SJSA1 (cell line): ENCODE measurements around the gene ZNF880. TPM values are rescaled to one million over a fixed set of nuclear protein-coding genes. Genes with fewer than 3 reads are reported as not detected.
"Not testable (repeated sequence)": the region's sequence is repeated elsewhere in the genome, so short reads cannot be mapped to it uniquely, and the experiment has no call there.

Experiments
- DNase-seq, 2 experiments: peaks; one replicate each; pipeline ENCODE4 v3.0.0-alpha.2; 2015 to 2020; ENCODE audit warnings: low spot score in 2 of 2, low read depth in 1 of 2
- H3K27ac ChIP-seq: fragments of 250-450 bp; sonication (Bioruptor Pico); 2 replicates; pipeline ENCODE4 v1.5.1; 2020; ENCODE audit warnings: mild to moderate bottlenecking, moderate library complexity
- H3K27me3 ChIP-seq: fragments of 250-450 bp; sonication (Bioruptor Pico); replicated peaks from 2 replicates; pipeline ENCODE4 v1.5.1; 2020; ENCODE audit warnings: mild to moderate bottlenecking, moderate library complexity
- H3K36me3 ChIP-seq: fragments of 250-450 bp; sonication (Bioruptor Pico); 2 replicates; pipeline ENCODE4 v1.5.1; 2020; ENCODE audit warnings: mild to moderate bottlenecking
- H3K4me1 ChIP-seq: fragments of 250-450 bp; sonication (Bioruptor Pico); replicated peaks from 2 replicates; pipeline ENCODE4 v1.6.1; 2021; ENCODE audit warnings: mild to moderate bottlenecking
- H3K4me3 ChIP-seq: fragments of 250-450 bp; sonication (Bioruptor Pico); 2 replicates; pipeline ENCODE4 v1.5.1; 2020; ENCODE audit warnings: mild to moderate bottlenecking
- H3K9me3 ChIP-seq: fragments of 250-450 bp; sonication (Bioruptor Pico); replicated peaks from 2 replicates; pipeline ENCODE4 v1.5.1; 2020; ENCODE audit warnings: mild to moderate bottlenecking
- total RNA-seq: library from RNA; depleted of rRNA; stranded (reverse); fragments of >200 nt; shearing (Covaris generic); gene quantifications from 2 replicates; pipeline ENCODE4 v1.2.3, GENCODE V29; 2014; rRNA removed

The ZNF880 gene
- 7.7 and 8.7 TPM in 2 replicates for total RNA-seq

- DNase-seq: peak; percentile 68 to 79
- Histone ChIP-seq H3K36me3 (no peaks in the 10 kb centered on the region), H3K27ac (peak within 1 kb of the TSS; percentile 87), H3K27me3 (no peaks in the 10 kb centered on the region), H3K4me3 (peak within 1 kb of the TSS; percentile 44), H3K4me1 (no peaks in the 10 kb centered on the region), H3K9me3 (peaks cover 20% of the 10 kb centered on the region; the same call in 1 of the 2 replicates)
Measured at GRCh38 chr19:52369559-52370340, at the start of gene ZNF880. TSS of gene ZNF880 (plus strand) at chr19:52369923. CDS start at chr19:52369966, 43 bp downstream.

- H3K4me3 ChIP-seq: no peak overlapping the region
Measured at GRCh38 chr19:52322429-52322828, 47.3 kb upstream of the ZNF880 start.

GRCh38 chr19:52331757-52332156, 38.0 kb upstream of the ZNF880 start:
- no peak for DNase-seq
- Histone ChIP-seq H3K36me3 (no peaks in the 10 kb centered on the region), H3K4me1 (no peaks in the 10 kb centered on the region), H3K4me3 (no peak overlapping the region), H3K27me3 (no peaks in the 10 kb centered on the region), H3K9me3 (peaks cover 24% of the 10 kb centered on the region), H3K27ac (no peak overlapping the region)

More at GRCh38 chr19:52322429-52322828, 47.3 kb upstream of the ZNF880 start:
- peaks cover 76% of the 10 kb centered on the region for H3K36me3 ChIP-seq
- no peaks in the 10 kb centered on the region for H3K4me1 ChIP-seq
- DNase-seq: no peak
- H3K9me3 ChIP-seq: peaks cover 52% of the 10 kb centered on the region
- H3K27me3 ChIP-seq: no peaks in the 10 kb centered on the region
- H3K27ac ChIP-seq: no peak overlapping the region

GRCh38 chr19:52335768-52336116, 34.0 kb upstream of the ZNF880 start:
- Histone ChIP-seq H3K4me1 (peaks cover 5% of the 10 kb centered on the region; the same call in 1 of the 2 replicates), H3K27me3 (no peaks in the 10 kb centered on the region), H3K9me3 (peaks cover 21% of the 10 kb centered on the region), H3K27ac (no peak overlapping the region), H3K4me3 (peak overlapping the region; percentile 53), H3K36me3 (no peaks in the 10 kb centered on the region)
- no peak for DNase-seq

- Histone ChIP-seq H3K4me1 (peaks cover 5% of the 10 kb centered on the region; the same call in 1 of the 2 replicates), H3K27ac (peak within 1 kb of the TSS; percentile 63), H3K27me3 (no peaks in the 10 kb centered on the region), H3K9me3 (peaks cover 15% of the 10 kb centered on the region), H3K36me3 (no peaks in the 10 kb centered on the region), H3K4me3 (peak within 1 kb of the TSS; percentile 53)
- peak; percentile 77 to 80 for DNase-seq
Measured at GRCh38 chr19:52336117-52336790, 33.5 kb upstream of the ZNF880 start, which contains the start of gene ZNF610. TSS of gene ZNF610 (plus strand) at chr19:52336243. CDS start at chr19:52349173, 12,930 bp downstream.

GRCh38 chr19:52336791-52337381, 32.8 kb upstream of the ZNF880 start:
- peak in 1 of 2 experiments; percentile 28 for DNase-seq

GRCh38 chr19:52339022-52339421, 30.7 kb upstream of the ZNF880 start:
- not testable (repeated sequence) for H3K9me3 ChIP-seq

More at GRCh38 chr19:52336791-52337381, 32.8 kb upstream of the ZNF880 start:
- Histone ChIP-seq H3K36me3 (no peaks in the 10 kb centered on the region), H3K4me3 (peak overlapping the region; percentile 53), H3K9me3 (peaks cover 9% of the 10 kb centered on the region), H3K4me1 (peaks cover 5% of the 10 kb centered on the region; the same call in 1 of the 2 replicates), H3K27ac (peak overlapping the region; percentile 63; the same call in 1 of the 2 replicates), H3K27me3 (no peaks in the 10 kb centered on the region)

GRCh38 chr19:52343548-52343947, 26.2 kb upstream of the ZNF880 start:
- Histone ChIP-seq H3K36me3 (no peaks in the 10 kb centered on the region), H3K9me3 (no peaks in the 10 kb centered on the region), H3K4me3 (no peak overlapping the region), H3K27ac (no peak overlapping the region), H3K27me3 (no peaks in the 10 kb centered on the region), H3K4me1 (no peaks in the 10 kb centered on the region)
- DNase-seq: no peak

More at GRCh38 chr19:52339022-52339421, 30.7 kb upstream of the ZNF880 start:
- H3K36me3 ChIP-seq, DNase-seq, H3K27me3 ChIP-seq, H3K27ac ChIP-seq, H3K4me1 ChIP-seq, H3K4me3 ChIP-seq: not testable (repeated sequence)

- DNase-seq: no peak
- Histone ChIP-seq H3K36me3 (no peaks in the 10 kb centered on the region), H3K4me3 (no peak overlapping the region), H3K27ac (no peak overlapping the region), H3K27me3 (no peaks in the 10 kb centered on the region), H3K9me3 (no peaks in the 10 kb centered on the region; the same call in 1 of the 2 replicates), H3K4me1 (no peaks in the 10 kb centered on the region)
Measured at GRCh38 chr19:52345162-52345561, 24.6 kb upstream of the ZNF880 start.

- Histone ChIP-seq H3K27ac (no peak overlapping the region), H3K4me3 (no peak overlapping the region), H3K4me1 (no peaks in the 10 kb centered on the region), H3K27me3 (no peaks in the 10 kb centered on the region), H3K9me3 (peaks cover 3% of the 10 kb centered on the region; the same call in 1 of the 2 replicates), H3K36me3 (no peaks in the 10 kb centered on the region)
- no peak for DNase-seq
Measured at GRCh38 chr19:52351512-52351911, 18.2 kb upstream of the ZNF880 start.

- Histone ChIP-seq H3K9me3 (peaks cover 20% of the 10 kb centered on the region), H3K27me3 (no peaks in the 10 kb centered on the region)
Measured at GRCh38 chr19:52366414-52366824, 3.3 kb upstream of the ZNF880 start.

GRCh38 chr19:52370341-52370710, 603 bp downstream of the ZNF880 start:
- no peaks in the 10 kb centered on the region for H3K36me3 ChIP-seq
- DNase-seq: no peak
- H3K27ac ChIP-seq: peak overlapping the region; percentile 87
- H3K27me3 ChIP-seq: no peaks in the 10 kb centered on the region
- H3K4me3 ChIP-seq: peak overlapping the region; percentile 44
- no peaks in the 10 kb centered on the region for H3K4me1 ChIP-seq
- H3K9me3 ChIP-seq: peaks cover 18% of the 10 kb centered on the region; the same call in 1 of the 2 replicates

More at GRCh38 chr19:52366414-52366824, 3.3 kb upstream of the ZNF880 start:
- Histone ChIP-seq H3K27ac (no peak overlapping the region), H3K36me3 (no peaks in the 10 kb centered on the region), H3K4me3 (no peak overlapping the region), H3K4me1 (no peaks in the 10 kb centered on the region)
- DNase-seq: no peak

GRCh38 chr19:52391135-52391534, 21.4 kb downstream of the ZNF880 start:
- peaks cover 14% of the 10 kb centered on the region for H3K36me3 ChIP-seq
- peaks cover 12% of the 10 kb centered on the region; the same call in 1 of the 2 replicates for H3K9me3 ChIP-seq
- no peak for DNase-seq
- no peaks in the 10 kb centered on the region for H3K27me3 ChIP-seq
- H3K4me3 ChIP-seq: no peak overlapping the region
- no peaks in the 10 kb centered on the region for H3K4me1 ChIP-seq
- H3K27ac ChIP-seq: no peak overlapping the region
